KMS-11 (cell line): ENCODE data around the gene TBCD.

ENCODE experiments used
- H2AFZ ChIP-seq: fragments of 200-600 bp; sonication (generic); 2 replicates; pipeline ENCODE4 v1.6.1; 2016; ENCODE audit warnings: antibody characterized with exemption, mixed run types, low read depth
- H3K27ac ChIP-seq: fragments of 200-600 bp; sonication (generic); 2 replicates; pipeline ENCODE4 v1.6.1; 2016; ENCODE audit warnings: mild to moderate bottlenecking, mixed run types
- H3K27me3 ChIP-seq: fragments of 200-600 bp; sonication (generic); 2 replicates; pipeline ENCODE4 v1.6.1; 2017; ENCODE audit warnings: mild to moderate bottlenecking, low read depth, mixed run types, moderate library complexity; ENCODE audit not compliant: insufficient read depth
- H3K36me3 ChIP-seq: fragments of 200-600 bp; sonication (generic); 2 replicates; pipeline ENCODE4 v1.6.1; 2017; ENCODE audit warnings: mild to moderate bottlenecking, mixed run types; ENCODE audit not compliant: insufficient read depth
- H3K4me1 ChIP-seq: fragments of 200-600 bp; sonication (generic); 2 replicates; pipeline ENCODE4 v1.6.1; 2016; ENCODE audit warnings: mild to moderate bottlenecking, low read depth, mixed run types; ENCODE audit not compliant: poor library complexity, severe bottlenecking
- H3K4me2 ChIP-seq: fragments of 200-600 bp; sonication (generic); 2 replicates; pipeline ENCODE4 v1.7.0; 2016; ENCODE audit warnings: mild to moderate bottlenecking, mixed run types
- H3K4me3 ChIP-seq: fragments of 200-600 bp; sonication (generic); IDR thresholded peaks from 2 replicates; pipeline ENCODE4 v1.6.1; 2017; ENCODE audit warnings: low read depth, low read length, mixed read lengths; ENCODE audit not compliant: insufficient read depth
- H3K79me2 ChIP-seq: fragments of 200-600 bp; sonication (generic); 2 replicates; pipeline ENCODE4 v1.6.1; 2016; ENCODE audit warnings: low read depth, mixed run types; ENCODE audit not compliant: insufficient read depth
- H3K9ac ChIP-seq: fragments of 200-600 bp; sonication (generic); 2 replicates; pipeline ENCODE4 v1.6.1; 2016; ENCODE audit warnings: mild to moderate bottlenecking, mixed run types
- H4K20me1 ChIP-seq: fragments of 200-600 bp; sonication (generic); 2 replicates; pipeline ENCODE4 v1.6.1; 2016; ENCODE audit warnings: mild to moderate bottlenecking, mixed run types; ENCODE audit not compliant: insufficient read depth
- CTCF ChIP-seq: fragments of 200-600 bp; sonication (generic); conservative IDR thresholded peaks from 2 replicates; pipeline ENCODE4 v1.6.1; 2017; ENCODE audit warnings: low read depth, mild to moderate bottlenecking, antibody characterized with exemption, low read length, moderate library complexity, mixed read lengths

Gene TBCD

GRCh38 chr17:82859431-82860403, 107.9 kb downstream of the TBCD start:
- Histone ChIP-seq H3K36me3 (no peaks in the 10 kb centered on the region), H3K9ac (no peak overlapping the region), H3K27ac (no peak overlapping the region), H2AFZ (no peak overlapping the region), H3K4me1 (peaks cover 43% of the 10 kb centered on the region), H3K4me3 (no peak overlapping the region), H3K27me3 (no peaks in the 10 kb centered on the region), H3K4me2 (no peak overlapping the region), H4K20me1 (no peaks in the 10 kb centered on the region), H3K79me2 (no peaks in the 10 kb centered on the region)
- no peak for TF ChIP-seq CTCF

- no peak overlapping the region for H2AFZ ChIP-seq
- H3K27me3 ChIP-seq, result no peaks in the 10 kb centered on the region
- H3K4me1 ChIP-seq, result peaks cover 54% of the 10 kb centered on the region
- H3K27ac ChIP-seq, result no peak overlapping the region
- TF ChIP-seq CTCF, result no peak
- no peak overlapping the region for H3K4me3 ChIP-seq
- H4K20me1 ChIP-seq, result no peaks in the 10 kb centered on the region
- no peak overlapping the region for H3K9ac ChIP-seq
- no peak overlapping the region for H3K4me2 ChIP-seq
- no peaks in the 10 kb centered on the region for H3K36me3 ChIP-seq
- no peaks in the 10 kb centered on the region for H3K79me2 ChIP-seq
These were observed 108.9 kb downstream of the TBCD start for GRCh38 chr17:82860606-82861392.

GRCh38 chr17:82861393-82861775, 109.5 kb downstream of the TBCD start:
- TF ChIP-seq CTCF, result no peak
- Histone ChIP-seq H2AFZ (no peak overlapping the region), H3K4me2 (no peak overlapping the region), H3K9ac (no peak overlapping the region), H3K27ac (no peak overlapping the region), H3K27me3 (no peaks in the 10 kb centered on the region), H3K4me3 (no peak overlapping the region), H3K4me1 (peaks cover 60% of the 10 kb centered on the region), H3K79me2 (no peaks in the 10 kb centered on the region; the same call in 1 of the 2 replicates), H4K20me1 (no peaks in the 10 kb centered on the region), H3K36me3 (no peaks in the 10 kb centered on the region)

GRCh38 chr17:82862191-82862590, 110.3 kb downstream of the TBCD start:
- peaks cover 68% of the 10 kb centered on the region for H3K4me1 ChIP-seq
- H2AFZ ChIP-seq, result no peak overlapping the region
- no peaks in the 10 kb centered on the region for H4K20me1 ChIP-seq
- no peak for TF ChIP-seq CTCF
- H3K4me2 ChIP-seq, result peak overlapping the region; percentile 94
- peak overlapping the region; percentile 97 for H3K27ac ChIP-seq
- H3K4me3 ChIP-seq, result no peak overlapping the region
- H3K79me2 ChIP-seq, result peaks cover 3% of the 10 kb centered on the region; the same call in 1 of the 2 replicates
- H3K27me3 ChIP-seq, result no peaks in the 10 kb centered on the region
- H3K36me3 ChIP-seq, result no peaks in the 10 kb centered on the region
- H3K9ac ChIP-seq, result no peak overlapping the region; the same call in 1 of the 2 replicates
